Stimulated activated naive CD4-positive, alpha-beta T cell (primary cell): ENCODE data around the gene ZNF627.
"Not testable (repeated sequence)": the region's sequence is repeated elsewhere in the genome, so short reads cannot be mapped to it uniquely, and the experiment has no call there.

ENCODE experiments used
- DNase-seq, 6 experiments: peaks; one replicate each; lab custom pipeline; 2025; lab: John Stamatoyannopoulos, UW

ZNF627 gene

DNA sequence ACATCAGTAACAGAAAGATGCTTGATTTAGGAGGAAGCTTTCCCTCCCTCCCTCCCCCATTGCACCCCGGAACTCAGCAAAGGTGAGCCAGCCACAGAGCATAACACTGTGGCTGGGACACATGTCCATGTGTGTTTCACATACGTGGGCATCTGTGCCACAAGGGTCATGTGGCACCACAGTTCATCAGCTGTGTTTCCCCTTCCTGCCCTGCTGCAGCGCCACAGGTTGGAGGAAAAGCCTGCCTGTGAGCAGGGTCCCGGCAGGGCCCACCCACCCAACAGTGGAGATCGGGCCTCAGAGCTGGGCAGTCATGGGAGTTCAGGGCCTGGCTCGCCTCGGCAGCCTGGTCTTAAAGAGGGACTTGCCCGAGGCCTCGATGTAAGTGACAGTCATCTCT is 22.6 kb upstream of the ZNF627 start:
- no peak for DNase-seq

- DNase-seq: no peak
These were observed 21.1 kb upstream of the ZNF627 start for GRCh38 chr19:11576227-11576626.

DNA sequence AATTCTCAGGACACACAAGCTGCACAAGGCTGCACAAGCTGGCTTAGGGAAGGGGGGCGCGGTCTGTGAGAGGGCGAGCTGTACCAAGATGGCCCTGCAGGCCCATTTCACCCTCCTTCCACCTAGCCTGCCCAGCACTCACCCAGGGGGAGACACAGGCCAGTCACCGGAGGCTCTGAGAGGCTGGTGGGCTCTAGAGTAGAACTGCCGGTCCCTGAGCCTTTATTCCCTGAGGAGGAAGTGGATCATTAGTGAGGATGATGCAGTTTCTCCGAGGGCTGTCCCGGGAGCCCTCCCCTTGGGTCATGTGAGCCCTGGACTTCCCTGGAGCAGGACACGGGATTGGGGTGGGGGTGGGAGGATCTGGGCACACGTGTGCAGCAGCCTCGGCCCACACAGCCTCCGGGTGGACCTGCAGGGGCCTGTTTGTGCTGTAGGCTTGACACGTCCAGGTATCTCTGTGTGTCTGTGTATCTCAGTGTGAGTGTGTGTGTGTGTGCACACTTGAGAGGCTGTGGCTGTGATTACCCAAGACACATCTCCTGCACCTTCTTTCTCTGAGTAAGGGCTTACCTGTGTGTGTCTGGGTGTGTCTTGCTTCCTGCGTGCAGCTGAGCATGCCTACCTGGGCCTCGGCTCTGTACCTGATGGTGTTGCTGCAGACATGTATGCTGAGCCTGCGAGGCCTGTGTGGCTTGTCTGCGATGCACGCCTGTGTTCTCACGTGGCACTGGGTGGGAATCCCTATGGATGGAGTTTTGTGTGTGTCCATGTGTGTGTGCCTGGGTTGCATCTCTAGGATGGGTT is 19.6 kb upstream of the ZNF627 start, which contains the start of gene ACP5:
Gene ACP5, minus strand, starts transcription at position 195 of the 807 bp plus-strand sequence. CDS start 328 bp downstream, outside the sequence.
- DNase-seq: peak in 2 of 6 experiments; percentile 16 to 32

- peak in 5 of 6 experiments; percentile 11 to 48 (median 32) for DNase-seq
These were observed 18.8 kb upstream of the ZNF627 start for GRCh38 chr19:11578258-11579142.

DNA sequence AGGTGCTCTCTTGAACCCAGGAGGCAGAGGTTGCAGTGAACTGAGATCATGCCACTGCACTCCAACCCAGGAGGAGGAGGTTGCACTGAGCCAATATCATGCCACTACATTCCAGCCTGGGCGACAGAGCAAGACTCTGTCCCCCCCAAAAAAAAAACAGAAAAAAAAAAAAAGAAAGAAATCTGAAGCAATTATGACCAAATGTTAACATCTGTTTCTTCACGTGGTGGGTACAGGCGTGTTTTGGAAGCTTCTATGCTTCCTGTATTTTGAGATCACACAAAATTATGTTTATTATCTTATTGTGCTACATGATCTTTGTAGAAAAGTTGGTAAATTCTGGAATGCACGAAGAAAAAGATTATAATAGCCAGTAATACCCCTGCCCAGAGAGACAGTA is 17.2 kb upstream of the ZNF627 start:
- DNase-seq: no peak

DNA sequence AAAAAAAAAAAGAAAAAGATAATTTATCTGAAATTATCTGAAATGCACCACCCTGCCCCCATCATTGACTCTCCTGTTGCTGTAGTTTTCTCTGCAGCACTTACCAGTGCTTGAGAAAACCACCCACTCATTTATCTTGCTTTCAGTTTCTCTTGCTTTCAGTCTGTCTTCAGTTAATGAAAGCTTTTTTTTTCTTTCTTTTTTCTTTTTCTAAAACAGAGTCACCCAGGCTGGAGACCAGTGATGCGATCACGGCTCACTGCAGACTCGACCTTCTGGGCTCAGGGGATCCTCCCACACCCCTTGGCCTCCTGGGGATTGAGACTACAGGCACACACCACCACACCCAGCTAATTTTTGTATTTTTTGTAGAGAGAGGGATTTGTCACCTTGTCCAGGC is 15.5 kb upstream of the ZNF627 start:
- DNase-seq: peak in 4 of 6 experiments; percentile 13 to 55 (median 50)

DNA sequence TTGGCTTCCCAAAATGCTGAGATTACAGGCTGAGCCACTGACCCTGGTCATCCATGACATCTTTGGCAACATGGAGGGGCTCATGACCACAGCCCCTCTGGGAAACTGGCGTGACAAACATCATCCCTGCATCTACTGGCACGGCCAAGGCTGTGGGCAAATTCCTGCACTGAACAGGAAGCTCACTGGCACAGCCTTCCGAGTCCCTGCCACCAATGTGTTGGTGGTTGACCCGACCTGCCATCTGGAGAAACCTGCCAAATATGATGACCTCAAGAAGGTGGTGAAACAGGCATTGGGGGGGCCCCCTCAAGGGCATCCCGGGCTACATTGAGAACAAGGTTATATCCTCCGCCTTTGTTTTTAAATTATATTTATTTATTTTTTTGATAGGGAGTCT is 11.0 kb upstream of the ZNF627 start:
- no peak for DNase-seq

DNA sequence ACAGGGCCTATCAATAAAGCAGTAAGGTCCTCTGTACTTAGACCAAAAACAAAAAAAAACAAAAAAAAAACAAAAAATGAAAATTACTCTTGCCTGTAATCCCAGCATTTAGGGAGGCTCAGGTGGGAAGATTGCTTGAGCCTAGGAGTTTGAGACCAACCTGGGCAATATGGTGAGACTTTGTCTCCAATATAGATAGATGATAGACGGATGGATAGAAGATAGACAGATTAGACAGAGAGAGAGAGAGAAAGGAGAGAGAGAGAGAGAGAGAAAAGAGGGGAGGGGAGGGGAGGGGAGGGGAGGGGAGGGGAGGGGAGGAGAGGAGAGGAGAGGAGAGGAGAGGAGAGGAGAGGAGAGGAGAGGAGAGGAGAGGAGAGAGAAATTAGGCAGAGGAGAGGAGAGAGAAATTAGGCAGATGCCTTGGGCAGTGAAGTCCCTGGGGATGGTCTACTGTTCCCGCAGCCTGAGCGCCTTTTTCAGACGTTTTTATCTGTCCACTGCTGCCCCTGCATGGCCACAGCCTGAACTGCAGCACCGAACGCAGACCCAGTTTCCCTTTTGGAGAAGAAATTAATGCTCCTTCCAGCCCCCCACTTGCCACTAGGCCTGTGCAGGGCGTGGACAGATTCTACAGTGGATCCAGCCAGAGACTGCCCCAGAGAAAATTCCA is 9.8 kb upstream of the ZNF627 start:
- peak; percentile 42 to 81 (median 71) for DNase-seq

- no peak for DNase-seq
These were observed 9.2 kb upstream of the ZNF627 start for GRCh38 chr19:11587975-11588631.

DNA sequence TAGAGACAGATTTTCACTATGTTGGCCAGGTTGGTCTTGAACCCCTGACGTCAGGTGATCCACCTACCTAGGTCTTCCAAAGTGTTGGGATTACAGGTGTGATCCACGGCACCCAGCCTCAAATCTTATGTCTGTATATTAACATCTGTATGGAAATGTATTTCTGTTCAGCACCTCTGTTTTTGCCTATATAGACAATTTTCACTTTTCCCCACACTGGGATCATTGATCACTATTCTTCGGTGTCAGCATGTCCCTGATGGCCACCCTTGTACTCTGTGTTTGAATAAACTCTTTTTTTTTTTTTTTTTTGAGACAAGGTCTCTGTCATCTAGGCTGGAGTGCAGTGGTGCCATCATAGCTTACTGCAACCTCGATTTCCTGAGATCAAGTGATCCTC is 3.2 kb upstream of the ZNF627 start:
- DNase-seq: no peak

- no peak for DNase-seq
These were observed 1.1 kb upstream of the ZNF627 start for GRCh38 chr19:11596156-11596555.

- no peak for DNase-seq
These were observed 810 bp downstream of the ZNF627 start for GRCh38 chr19:11598103-11598483.

- DNase-seq: no peak
These were observed 1.5 kb downstream of the ZNF627 start for GRCh38 chr19:11598746-11599145.

GRCh38 chr19:11599704-11600103 is 2.4 kb downstream of the ZNF627 start:
- not testable (repeated sequence) for DNase-seq

- no peak for DNase-seq
These were observed 9.2 kb downstream of the ZNF627 start for GRCh38 chr19:11606484-11606883.

- DNase-seq: no peak
These were observed 14.4 kb downstream of the ZNF627 start for GRCh38 chr19:11611730-11612129.

DNA sequence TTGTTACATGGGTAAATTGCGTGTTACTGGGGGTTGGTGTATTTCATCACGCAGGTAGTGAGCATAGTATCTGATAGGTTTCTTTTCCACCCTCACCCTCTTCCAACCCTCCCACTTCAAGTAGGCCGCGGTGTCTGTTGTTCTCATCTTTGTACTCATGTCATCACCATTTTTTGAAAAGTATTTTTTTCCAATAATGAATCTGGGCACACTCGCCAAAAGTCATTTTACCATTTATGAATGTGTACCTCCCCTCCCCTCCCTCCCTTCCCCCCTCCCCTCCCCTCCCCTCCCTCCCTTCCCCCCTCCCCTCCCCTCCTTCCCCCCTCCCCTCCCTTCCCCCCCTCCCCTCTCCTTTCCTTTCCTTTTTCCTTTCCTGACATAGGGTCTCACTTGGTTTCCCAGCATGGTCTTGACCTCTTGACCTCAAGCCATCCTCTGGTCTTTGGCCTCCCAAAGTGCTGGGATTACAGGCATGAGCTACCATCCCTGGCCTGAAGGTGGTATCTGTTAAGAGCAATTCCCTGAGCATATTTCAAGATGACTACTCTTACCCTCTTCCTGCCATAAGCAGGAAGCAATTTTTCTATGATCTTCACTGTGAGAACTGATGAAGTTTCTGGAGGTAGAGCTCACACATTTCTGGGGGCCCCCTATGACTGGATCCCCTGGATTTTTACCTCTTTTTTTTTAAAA is 15.7 kb downstream of the ZNF627 start:
- peak in 1 of 6 experiments; percentile 6 for DNase-seq

DNA sequence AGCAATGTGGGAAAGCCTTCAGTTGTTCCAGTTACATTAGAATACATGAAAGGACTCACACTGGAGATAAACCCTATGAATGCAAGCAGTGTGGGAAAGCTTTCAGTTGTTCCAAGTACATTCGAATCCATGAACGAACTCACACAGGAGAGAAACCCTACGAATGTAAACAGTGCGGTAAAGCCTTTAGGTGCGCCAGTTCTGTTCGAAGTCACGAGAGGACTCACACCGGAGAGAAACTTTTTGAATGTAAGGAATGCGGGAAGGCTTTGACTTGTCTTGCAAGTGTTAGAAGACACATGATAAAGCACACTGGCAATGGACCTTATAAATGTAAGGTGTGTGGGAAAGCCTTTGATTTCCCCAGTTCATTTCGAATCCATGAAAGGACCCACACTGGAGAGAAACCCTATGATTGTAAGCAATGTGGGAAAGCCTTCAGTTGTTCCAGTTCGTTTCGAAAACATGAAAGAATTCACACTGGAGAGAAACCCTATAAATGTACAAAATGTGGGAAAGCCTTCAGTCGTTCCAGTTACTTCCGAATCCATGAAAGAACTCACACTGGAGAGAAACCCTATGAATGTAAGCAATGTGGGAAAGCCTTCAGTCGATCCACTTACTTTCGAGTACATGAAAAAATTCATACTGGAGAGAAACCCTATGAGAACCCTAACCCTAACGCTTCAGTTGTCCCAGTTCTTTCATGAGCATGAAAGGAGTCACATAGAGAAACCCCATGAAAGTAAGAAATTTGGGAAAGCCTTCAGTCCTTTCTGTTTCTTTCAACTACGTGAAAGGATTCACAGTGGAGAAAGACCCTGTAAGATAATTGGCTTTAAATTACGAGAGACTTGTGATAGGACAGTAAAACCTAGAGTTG is 20.1 kb downstream of the ZNF627 start:
- no peak for DNase-seq

DNA sequence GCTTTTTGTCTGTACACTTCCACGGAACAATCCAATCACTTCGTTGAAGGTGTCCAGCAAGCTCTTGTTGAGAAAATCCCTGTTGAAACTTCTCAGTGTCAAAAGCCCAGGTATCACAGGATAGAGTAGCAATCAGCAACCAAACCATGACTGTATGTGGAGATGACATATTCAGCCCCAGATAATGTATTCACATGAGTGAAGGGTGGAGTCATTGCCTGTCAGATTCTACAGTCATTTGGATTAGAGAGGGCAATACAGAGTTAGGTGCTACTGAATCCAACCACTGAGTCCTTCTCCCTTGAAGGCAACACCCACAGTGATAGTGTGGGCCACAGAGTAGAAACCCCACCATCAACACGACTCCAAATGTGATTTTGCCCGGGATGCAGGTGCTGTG is 23.3 kb downstream of the ZNF627 start:
- DNase-seq: no peak

GRCh38 chr19:11622401-11622800 is 25.1 kb downstream of the ZNF627 start:
- not testable (repeated sequence) for DNase-seq
